IMR-90 (cell line): ENCODE data around the gene ZNF641. TPM values are rescaled to one million over a fixed set of nuclear protein-coding genes. Genes with fewer than 3 reads are reported as not detected.

Experiments used
- ATAC-seq: fragments of 200-7000 bp; cut with Tn5 transposase; 2 replicates; pipeline ENCODE4 v1.9.1; 2020; ENCODE audit warnings: low read depth, mild to moderate bottlenecking, moderate library complexity
- BruUV-seq: library from RNA; stranded (reverse); fragments of 400-500 nt; replicated peaks from 2 replicates; lab custom pipeline; 2021; lab: Mats Ljungman, UMichigan
- CTCF ChIA-PET: fragments of 300-600 bp; formaldehyde crosslinking; extraction: SDS; loops from one replicate; lab custom pipeline; 2021; ENCODE audit warnings: antibody characterized with exemption; lab: Yijun Ruan, JAX
- POLR2A ChIA-PET: fragments of 300-600 bp; sonication (Branson Sonifier 250); formaldehyde crosslinking; loops from one replicate; lab custom pipeline; 2022; ENCODE audit warnings: antibody characterized with exemption; ENCODE audit not compliant: unreplicated experiment; lab: Charles Lee
- DNase-seq: peaks from one replicate; pipeline ENCODE4 v3.0.0; 2013
- H2AFZ ChIP-seq: replicated peaks from 2 replicates; pipeline ENCODE3; 2013; ENCODE audit warnings: low read length, mild to moderate bottlenecking; ENCODE audit not compliant: poor library complexity
- H2AK5ac ChIP-seq: 2 replicates; pipeline ENCODE4 v1.6.1; 2013; ENCODE audit warnings: low read depth, low read length, inconsistent platforms
- H2AK9ac ChIP-seq: replicated peaks from 2 replicates; pipeline ENCODE3; 2013; ENCODE audit warnings: mild to moderate bottlenecking, low read depth, low read length, moderate library complexity; ENCODE audit not compliant: poor library complexity
- H2BK120ac ChIP-seq: 2 replicates; pipeline ENCODE4 v1.6.1; 2013; ENCODE audit warnings: low read depth, low read length, inconsistent platforms
- H2BK15ac ChIP-seq: 3 replicates; pipeline ENCODE4 v1.6.1; 2013; ENCODE audit warnings: low read depth, low read length, inconsistent platforms
- H2BK20ac ChIP-seq: 2 replicates; pipeline ENCODE4 v1.6.1; 2013; ENCODE audit warnings: low read depth, mild to moderate bottlenecking, inconsistent platforms, low read length, moderate library complexity
- H2BK5ac ChIP-seq: 2 replicates; pipeline ENCODE4 v1.6.1; 2013; ENCODE audit warnings: mild to moderate bottlenecking, low read depth, low read length, inconsistent platforms; ENCODE audit not compliant: poor library complexity, severe bottlenecking
- H3K14ac ChIP-seq: replicated peaks from 2 replicates; pipeline ENCODE4 v1.6.1; 2013; ENCODE audit warnings: low read depth, low read length, inconsistent platforms
- H3K18ac ChIP-seq: 2 replicates; pipeline ENCODE4 v1.6.1; 2013; ENCODE audit warnings: low read depth, low read length, control low read depth
- H3K23ac ChIP-seq: 2 replicates; pipeline ENCODE4 v1.6.1; 2013; ENCODE audit warnings: low read depth, low read length, inconsistent platforms
- H3K27ac ChIP-seq: 2 replicates; pipeline ENCODE4 v1.5.1; 2013; ENCODE audit warnings: mild to moderate bottlenecking, control low read depth, low read length; ENCODE audit not compliant: insufficient read depth
- H3K27me3 ChIP-seq: 2 replicates; pipeline ENCODE4 v1.6.1; 2013; ENCODE audit warnings: low read length; ENCODE audit not compliant: control insufficient read depth, insufficient read depth
- H3K36me3 ChIP-seq: 2 replicates; pipeline ENCODE4 v1.6.1; 2013; ENCODE audit warnings: low read length, mixed read lengths; ENCODE audit not compliant: control insufficient read depth, insufficient read depth
- H3K4ac ChIP-seq: 2 replicates; pipeline ENCODE4 v1.6.1; 2013; ENCODE audit warnings: low read depth, low read length, inconsistent platforms
- H3K4me1 ChIP-seq: 2 replicates; pipeline ENCODE4 v1.6.1; 2013; ENCODE audit warnings: low read length, mixed read lengths; ENCODE audit not compliant: control insufficient read depth, insufficient read depth
- H3K4me2 ChIP-seq: 2 replicates; pipeline ENCODE4 v1.6.1; 2013; ENCODE audit warnings: low read depth, mild to moderate bottlenecking, control low read depth, low read length, moderate library complexity
- H3K4me3 ChIP-seq: 2 replicates; pipeline ENCODE4 v1.5.1; 2013; ENCODE audit warnings: low read depth, mild to moderate bottlenecking, control low read depth, low read length, moderate library complexity; ENCODE audit not compliant: insufficient read depth
- H3K56ac ChIP-seq: 2 replicates; pipeline ENCODE4 v1.6.1; 2013; ENCODE audit warnings: low read length, inconsistent platforms; ENCODE audit not compliant: insufficient read depth; ENCODE audit errors: extremely low read depth
- H3K79me1 ChIP-seq, 2 experiments: 2 replicates each; pipeline ENCODE4 v1.6.1; 2013; ENCODE audit warnings: low read length in 2 of 2, inconsistent platforms in 1 of 2, low read depth in 1 of 2
- H3K9ac ChIP-seq: 2 replicates; pipeline ENCODE4 v1.6.1; 2013; ENCODE audit warnings: low read depth, low read length, control low read depth
- H3K9me1 ChIP-seq: 2 replicates; pipeline ENCODE4 v1.6.1; 2013; ENCODE audit warnings: low read length, inconsistent platforms; ENCODE audit not compliant: insufficient read depth
- H3K9me3 ChIP-seq: 2 replicates; pipeline ENCODE4 v1.6.1; 2013; ENCODE audit warnings: low read length; ENCODE audit not compliant: control insufficient read depth, insufficient read depth
- H4K20me1 ChIP-seq: 2 replicates; pipeline ENCODE4 v1.6.1; 2013; ENCODE audit warnings: low read length, inconsistent platforms; ENCODE audit not compliant: insufficient read depth
- H4K5ac ChIP-seq: 2 replicates; pipeline ENCODE4 v1.6.1; 2013; ENCODE audit warnings: mild to moderate bottlenecking, low read depth, low read length, control low read depth
- H4K8ac ChIP-seq, 2 experiments: 2 replicates each; pipeline ENCODE4 v1.6.1; 2013; ENCODE audit warnings: low read depth in 2 of 2, low read length in 2 of 2, control low read depth in 1 of 2, inconsistent platforms in 1 of 2
- H4K91ac ChIP-seq: 2 replicates; pipeline ENCODE4 v1.6.1; 2013; ENCODE audit warnings: low read depth, low read length, inconsistent platforms; ENCODE audit not compliant: insufficient read depth
- BHLHE40 ChIP-seq: fragments of 150-350 bp; IDR thresholded peaks from 2 replicates; pipeline ENCODE4 v1.6.1; 2016; ENCODE audit warnings: mild to moderate bottlenecking, low read depth, low read length
- WGBS, 2 experiments: methylation state at CpG; one replicate each; pipeline versions ENCODE4 v1.1.5 to v1.1.7; 2013; ENCODE audit warnings: missing lambda C conversion rate in 2 of 2; ENCODE audit not compliant: insufficient read length in 1 of 2; ENCODE audit errors: extremely low coverage in 2 of 2; 5-methylcytosine and 5-hydroxymethylcytosine counted together
- dilution Hi-C: fragments of 300-500 bp; cut with HindIII; formaldehyde crosslinking; loops from one replicate; pipeline ENCODE4 v1.14.3; 2018; ENCODE audit warnings: low sequenced_read_pairs; ENCODE audit not compliant: unreplicated experiment
- in situ Hi-C: fragments of 300-500 bp; cut with MboI; formaldehyde crosslinking; loops from 3 replicates; pipeline ENCODE4 v1.14.3; 2019; ENCODE audit warnings: low sequenced_read_pairs, inconsistent platforms, mixed read lengths
- intact Hi-C: fragments of 100-400 bp; cut with micrococcal nuclease; formaldehyde crosslinking; loops from 2 replicates; pipeline ENCODE4 v1.10.0; 2022
- polyA plus RNA-seq, 3 experiments: library from polyadenylated mRNA; depleted of rRNA; stranded (reverse); fragments of >200 nt; gene quantifications; 2 replicates each; pipeline ENCODE4 v1.2.3, GENCODE V29; 2012; ENCODE audit warnings: low replicate concordance in 1 of 3
- total RNA-seq: library from RNA; depleted of rRNA; stranded (reverse); fragments of >200 nt; gene quantifications from 2 replicates; pipeline ENCODE4 v1.2.3, GENCODE V29; 2012

The ZNF641 gene
- total and polyA plus RNA-seq, 2 of the 4 experiments (the other 2 are of a cell fraction): 2.5 to 5.2 TPM

DNA sequence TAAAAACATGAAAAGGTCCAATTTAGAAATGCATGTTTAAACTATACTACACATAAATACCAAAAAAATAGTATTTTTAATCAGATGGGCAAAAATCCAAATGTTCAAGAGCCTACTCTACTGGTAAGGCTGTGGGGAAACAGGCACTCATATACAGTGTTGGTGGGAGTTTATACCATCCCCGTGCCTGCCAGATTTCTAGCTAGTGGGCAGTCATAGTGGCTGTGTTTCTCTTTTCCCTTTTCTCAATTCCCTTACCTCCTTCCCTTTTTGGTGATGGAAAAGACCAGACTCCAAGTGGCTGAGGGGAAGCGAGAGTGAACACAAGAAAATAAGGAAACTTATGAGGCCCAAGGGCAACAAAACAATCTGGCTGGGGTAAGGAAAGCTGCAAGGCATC lies 14.7 kb downstream of the ZNF641 start:
- Histone ChIP-seq H3K4me2 (no peak overlapping the region), H3K4me3 (no peak overlapping the region), H2AK9ac (no peak overlapping the region), H3K14ac (no peak overlapping the region), H2AFZ (no peak overlapping the region), H2BK20ac (no peak overlapping the region), H3K9me1 (no peaks in the 10 kb centered on the region), H4K8ac (no peak overlapping the region), H2BK120ac (no peak overlapping the region), H2AK5ac (no peak overlapping the region), H3K27me3 (no peaks in the 10 kb centered on the region; the same call in 1 of the 2 replicates), H4K20me1 (no peaks in the 10 kb centered on the region), H2BK5ac (no peak overlapping the region), H3K4ac (no peak overlapping the region), H3K23ac (no peak overlapping the region), H3K4me1 (no peaks in the 10 kb centered on the region), H4K5ac (no peak overlapping the region), H4K91ac (no peak overlapping the region), H3K27ac (no peak overlapping the region), H2BK15ac (no peak overlapping the region), H3K9ac (no peak overlapping the region), H3K79me1 (no peaks in the 10 kb centered on the region), H3K9me3 (no peaks in the 10 kb centered on the region), H3K18ac (no peak overlapping the region), H3K56ac (no peak overlapping the region), H3K36me3 (no peaks in the 10 kb centered on the region)
- no TSS peak for BruUV-seq
- intact Hi-C loops (no loop called here), dilution Hi-C loops (no loop called here), in situ Hi-C loops (no loop called here)
- WGBS, 2 experiments: no CpG with 5 or more reads among the region's 2 CpGs
- TF ChIP-seq BHLHE40: no peak
- POLR2A ChIA-PET: no interaction called here
- no peak for DNase-seq
- CTCF ChIA-PET: no interaction called here
- ATAC-seq: no peak
